GM21717 (cell line): Measurements from ENCODE around the gene NAIF1.
"Not testable (repeated sequence)": the region's sequence is repeated elsewhere in the genome, so short reads cannot be mapped to it uniquely, and the experiment has no call there.

Experiments used
- ATAC-seq: cut with Tn5 transposase; IDR thresholded peaks from one replicate; pipeline ENCODE4 v1.9.1; 2021; ENCODE audit warnings: mild to moderate bottlenecking, moderate library complexity; ENCODE audit not compliant: unreplicated experiment

The NAIF1 gene

DNA sequence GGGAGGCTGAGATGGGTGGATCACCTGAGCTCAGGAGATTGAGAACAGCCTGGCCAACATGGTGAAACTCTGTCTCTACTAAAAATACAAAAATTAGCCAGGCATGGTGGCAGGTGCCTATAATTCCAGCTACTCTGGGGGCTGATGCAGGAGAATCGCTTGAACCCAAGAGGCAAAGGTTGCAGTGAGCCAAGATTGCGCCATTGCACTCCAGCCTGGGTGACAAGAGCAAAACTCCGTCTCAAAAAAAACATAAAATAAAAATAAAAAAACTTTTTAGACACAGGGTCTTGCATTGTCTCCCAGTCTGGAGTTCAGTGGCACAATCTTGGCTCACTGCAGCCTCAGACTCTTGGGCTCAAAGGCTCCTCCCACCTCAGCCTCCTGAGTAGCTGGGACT lies 30.6 kb downstream of the NAIF1 start:
- ATAC-seq: not testable (repeated sequence)

DNA sequence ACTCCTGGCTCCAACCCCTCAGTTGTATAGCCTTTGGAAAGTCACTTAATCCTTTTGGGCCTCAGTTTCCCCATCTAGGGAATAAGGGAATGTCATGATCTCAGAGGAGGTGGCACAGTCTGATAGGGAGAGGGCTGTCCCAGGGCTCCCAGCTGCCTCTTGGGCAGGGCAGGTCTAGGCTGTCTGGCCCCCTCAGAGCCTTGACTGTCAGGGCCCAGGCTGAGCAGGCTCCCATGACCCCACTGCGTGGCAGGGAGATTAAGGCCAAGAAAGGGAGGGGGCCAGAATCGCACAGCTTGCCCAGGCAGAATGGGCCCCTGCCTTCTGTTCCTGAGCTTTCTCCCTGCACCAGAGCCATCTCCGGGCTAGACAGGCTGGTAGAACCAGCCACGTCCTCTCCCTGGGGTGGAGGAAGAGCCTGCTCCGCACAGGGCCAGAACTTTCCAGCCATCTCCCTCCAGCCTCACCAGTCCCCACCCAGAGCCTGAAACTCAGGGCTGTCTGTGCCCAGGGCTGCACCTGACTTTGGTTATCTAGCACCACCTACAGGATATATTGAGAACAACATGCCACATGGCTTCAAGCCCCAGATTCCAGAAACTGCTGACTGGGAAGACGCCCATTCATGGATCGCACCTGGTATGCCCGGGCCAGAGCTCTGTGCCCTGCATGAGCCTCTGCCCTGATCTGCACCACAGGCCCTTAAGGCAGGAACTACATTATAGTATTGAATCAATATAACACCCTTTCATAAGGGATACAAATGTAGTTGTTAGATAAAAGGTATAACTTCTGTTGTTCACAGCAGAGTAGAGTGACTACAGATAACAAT lies 32.1 kb downstream of the NAIF1 start:
- ATAC-seq: no peak

GRCh38 chr9:128033609-128034008 lies 33.5 kb downstream of the NAIF1 start:
- no peak for ATAC-seq

- no peak for ATAC-seq
Measured at GRCh38 chr9:128027705-128028104, 39.4 kb downstream of the NAIF1 start.

DNA sequence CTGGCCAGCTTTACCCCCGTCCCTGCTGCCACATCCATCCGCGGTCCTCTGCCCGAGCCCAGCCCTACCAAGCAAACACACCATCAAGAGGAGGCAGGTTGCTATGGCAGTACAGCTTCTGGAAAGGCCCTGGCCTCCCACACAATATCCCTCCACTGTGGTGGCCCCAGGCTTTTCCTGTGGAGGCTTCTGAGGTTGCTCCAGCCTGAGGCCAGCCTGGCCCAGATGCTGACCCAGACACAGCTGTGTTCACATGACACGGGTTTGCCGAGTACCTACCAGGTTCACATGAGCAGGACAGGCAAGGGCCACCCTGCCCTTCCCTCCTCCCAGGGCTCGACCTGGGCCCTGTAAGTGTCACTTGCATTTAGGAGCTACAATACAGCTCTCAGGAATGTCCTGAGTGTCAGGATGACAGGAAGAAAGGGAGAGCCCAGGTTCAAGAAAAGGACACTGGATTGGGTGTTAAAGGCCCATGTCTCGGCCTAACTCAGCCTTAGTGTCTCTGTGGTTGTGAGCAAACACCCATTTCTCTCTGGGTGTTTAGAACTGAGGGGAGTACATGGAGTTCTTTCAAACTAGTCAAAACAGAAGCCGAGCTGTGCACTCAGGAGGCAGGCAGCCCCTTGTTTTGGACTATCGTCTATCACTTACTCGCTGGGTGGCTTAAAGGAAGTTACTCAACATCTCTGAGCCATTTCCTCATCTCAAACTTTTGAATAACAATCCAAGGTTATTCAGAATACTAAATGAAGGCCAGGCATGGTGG lies 40.2 kb downstream of the NAIF1 start:
- no peak for ATAC-seq

GRCh38 chr9:128026255-128026772 lies 40.8 kb downstream of the NAIF1 start:
- ATAC-seq: no peak

GRCh38 chr9:128025736-128026135 lies 41.4 kb downstream of the NAIF1 start:
- ATAC-seq: no peak

DNA sequence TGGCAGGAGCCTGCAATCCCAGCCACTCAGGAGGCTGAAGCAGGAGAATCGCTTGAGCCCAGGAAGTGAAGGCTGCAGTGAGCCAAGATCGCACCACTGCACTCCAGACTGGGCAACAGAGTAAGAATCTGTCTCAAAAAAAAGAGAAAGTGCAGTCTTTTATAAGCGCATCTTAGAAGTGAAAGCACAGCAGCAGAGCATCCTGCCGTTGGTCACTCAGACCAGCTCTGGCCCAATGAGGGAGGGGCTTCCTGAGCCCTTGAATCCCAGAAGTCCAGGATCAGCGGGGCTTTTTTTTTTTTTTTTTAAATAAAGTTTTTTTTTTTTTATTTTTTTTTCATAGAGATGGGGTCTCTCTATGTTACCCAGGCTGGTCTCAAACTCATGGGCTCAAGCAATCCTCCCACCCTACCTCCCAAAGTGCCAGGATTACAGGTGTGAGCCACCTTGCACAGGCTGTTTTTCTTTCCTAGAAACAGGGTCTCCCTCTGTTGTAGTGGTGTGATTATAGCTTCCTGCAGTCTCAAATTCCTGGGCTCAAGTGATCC lies 42.3 kb downstream of the NAIF1 start:
- no peak for ATAC-seq

DNA sequence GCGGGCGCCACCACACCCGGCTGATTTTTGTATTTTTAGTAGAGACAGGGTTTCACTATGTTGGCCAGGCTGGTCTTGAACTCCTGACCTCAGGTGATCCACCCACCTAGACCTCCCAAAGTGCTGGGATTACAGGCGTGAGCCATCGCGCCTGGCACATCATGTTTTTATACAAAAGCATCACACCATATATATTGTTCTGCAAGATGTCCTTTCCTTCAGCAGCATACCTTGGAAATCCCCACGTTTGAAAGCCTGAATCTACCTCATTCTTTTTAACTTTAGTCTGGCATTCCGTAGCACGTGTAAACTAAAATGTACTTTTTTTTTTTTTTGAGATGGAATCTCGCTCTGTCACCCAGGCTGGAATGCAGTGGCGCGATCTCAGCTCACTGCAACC lies 43.4 kb downstream of the NAIF1 start:
- not testable (repeated sequence) for ATAC-seq

DNA sequence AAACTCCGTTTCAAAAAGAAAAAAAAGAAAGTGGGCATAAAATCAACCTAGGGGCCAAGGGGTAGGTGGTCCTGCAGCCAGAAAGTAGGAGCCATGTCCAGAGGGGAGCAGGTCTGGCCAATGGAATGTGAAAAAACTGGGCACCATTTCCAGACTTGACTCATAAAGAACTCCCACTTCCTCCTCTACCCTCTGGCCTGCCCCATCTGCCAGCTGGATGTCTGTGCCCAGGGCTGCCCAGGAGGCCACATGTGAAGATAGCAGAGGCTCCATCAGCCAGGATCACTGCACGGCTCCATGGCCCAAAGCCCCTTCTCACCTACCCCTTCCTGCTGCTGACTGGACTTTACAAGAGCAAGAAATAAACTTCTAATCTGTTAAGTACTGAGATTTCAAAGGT lies 44.2 kb downstream of the NAIF1 start:
- no peak for ATAC-seq

GRCh38 chr9:128021098-128021497 lies 46.0 kb downstream of the NAIF1 start:
- no peak for ATAC-seq

GRCh38 chr9:128020692-128021091 lies 46.4 kb downstream of the NAIF1 start:
- ATAC-seq: no peak

- no peak for ATAC-seq
Measured at GRCh38 chr9:128015696-128016095, 51.4 kb downstream of the NAIF1 start.
